Measurements from ENCODE around the gene EDEM2. TPM values are rescaled to one million over a fixed set of nuclear protein-coding genes. Genes with fewer than 3 reads are reported as not detected.
A peak's percentile ranks its signal among the peaks of the same experiment; 100 is the strongest.

The EDEM2 gene
- total and polyA plus RNA-seq, 2 of the 13 experiments (the other 11 are each of a cell fraction or from before 2014, with no cell fraction given) = 33.1 to 46.9 TPM

- TF ChIP-seq AHDC1 (CRISPR knock-in tag; IDR thresholded peaks at IDR 0.05; ENCODE audit: borderline replicate concordance) (no peak), HOXA9 (CRISPR knock-in tag; IDR thresholded peaks at IDR 0.05; ENCODE audit: borderline replicate concordance) (peak; percentile 90; the same call in 1 of the 2 replicates), ZNF619 (CRISPR knock-in tag; IDR thresholded peaks at IDR 0.05) (no peak), ZFP62 (CRISPR knock-in tag; IDR thresholded peaks at IDR 0.05) (no peak), FOXJ3 (CRISPR knock-in tag; IDR thresholded peaks at IDR 0.05; ENCODE audit: borderline replicate concordance) (no peak), SATB2 (CRISPR knock-in tag; IDR thresholded peaks at IDR 0.05) (no peak), ZNF383 (CRISPR knock-in tag; IDR thresholded peaks at IDR 0.05; ENCODE audit: borderline replicate concordance) (no peak), DNMT3B (CRISPR knock-in tag; conservative IDR thresholded peaks at IDR 0.05) (no peak), ZNF350 (CRISPR knock-in tag; IDR thresholded peaks at IDR 0.05; ENCODE audit: borderline replicate concordance, low read depth) (peak; percentile 78; the same call in 1 of the 2 replicates), FOXM1 (CRISPR knock-in tag; IDR thresholded peaks at IDR 0.05) (no peak), SP5 (CRISPR knock-in tag; IDR thresholded peaks at IDR 0.05; ENCODE audit: borderline replicate concordance, low read depth) (peak; percentile 73), ZNF644 (CRISPR knock-in tag; IDR thresholded peaks at IDR 0.05; ENCODE audit: low read depth) (peak; percentile 66; the same call in 1 of the 2 replicates), ZNF839 (CRISPR knock-in tag; IDR thresholded peaks at IDR 0.05; ENCODE audit: borderline replicate concordance) (peak; percentile 95; the same call in 1 of the 2 replicates), KAT2B (IDR thresholded peaks at IDR 0.05; ENCODE audit: borderline replicate concordance, low read depth, low read length) (no peak), ARHGAP35 (CRISPR knock-in tag; IDR thresholded peaks at IDR 0.05; ENCODE audit: borderline replicate concordance) (peak; percentile 91), MAF1 (CRISPR knock-in tag; IDR thresholded peaks at IDR 0.05; ENCODE audit: borderline replicate concordance) (no peak), SOX6 (IDR thresholded peaks at IDR 0.05) (no peak), SOX6 (CRISPR knock-in tag; IDR thresholded peaks at IDR 0.05) (peak; percentile 58), ZFP90 (CRISPR knock-in tag; IDR thresholded peaks at IDR 0.05; ENCODE audit: borderline replicate concordance) (0 out of 2 replicates have a peak, but pooled peaks have one; percentile 58), NPAS2 (CRISPR knock-in tag; IDR thresholded peaks at IDR 0.05; ENCODE audit: borderline replicate concordance) (no peak), GMEB1 (CRISPR knock-in tag; IDR thresholded peaks at IDR 0.05; ENCODE audit: borderline replicate concordance) (peak; percentile 69; the same call in 1 of the 2 replicates), ZFP36L1 (CRISPR knock-in tag; IDR thresholded peaks at IDR 0.05) (peak; percentile 72), ZNF776 (CRISPR knock-in tag; IDR thresholded peaks at IDR 0.05) (peak; percentile 88), ZNF674 (CRISPR knock-in tag; IDR thresholded peaks at IDR 0.05; ENCODE audit: low read depth) (0 out of 2 replicates have a peak, but pooled peaks have one; percentile 24)
Measured at GRCh38 chr20:35174458-35175216, 27.5 kb upstream of the EDEM2 start (continued).

Data from HepG2 (cell line).